Epithelial cell of proximal tubule (primary cell): Measurements from ENCODE around the gene GNPDA1. TPM values are rescaled to one million over a fixed set of nuclear protein-coding genes. Genes with fewer than 3 reads are reported as not detected.
"Not testable (repeated sequence)": the region's sequence is repeated elsewhere in the genome, so short reads cannot be mapped to it uniquely, and the experiment has no call there.

Source experiments
- DNase-seq: peaks from one replicate; pipeline ENCODE4 v3.0.0-alpha.2; 2011; ENCODE audit warnings: low read depth
- H3K4me3 ChIP-seq: 2 replicates; pipeline ENCODE4 v1.5.1; 2011; ENCODE audit warnings: low read depth, mild to moderate bottlenecking, low read length
- CTCF ChIP-seq: conservative IDR thresholded peaks from 2 replicates; pipeline ENCODE4 v1.5.1; 2012; ENCODE audit warnings: low read depth, mild to moderate bottlenecking, low read length
- total RNA-seq: library from RNA; depleted of rRNA; stranded (reverse); fragments of >200 nt; gene quantifications from 2 replicates; pipeline ENCODE4 v1.2.3, GENCODE V29; 2015

GNPDA1 gene
- total RNA-seq, 1 donor from 2014 or later = 50.7 TPM

GRCh38 chr5:142048272-142048671, 35.4 kb upstream of the GNPDA1 start:
- no peak for DNase-seq
- no peak overlapping the region for H3K4me3 ChIP-seq
- no peak for TF ChIP-seq CTCF

- no peak overlapping the region for H3K4me3 ChIP-seq
- TF ChIP-seq CTCF = no peak
- DNase-seq = no peak
Measured at GRCh38 chr5:142046191-142046590, 33.4 kb upstream of the GNPDA1 start.

DNA sequence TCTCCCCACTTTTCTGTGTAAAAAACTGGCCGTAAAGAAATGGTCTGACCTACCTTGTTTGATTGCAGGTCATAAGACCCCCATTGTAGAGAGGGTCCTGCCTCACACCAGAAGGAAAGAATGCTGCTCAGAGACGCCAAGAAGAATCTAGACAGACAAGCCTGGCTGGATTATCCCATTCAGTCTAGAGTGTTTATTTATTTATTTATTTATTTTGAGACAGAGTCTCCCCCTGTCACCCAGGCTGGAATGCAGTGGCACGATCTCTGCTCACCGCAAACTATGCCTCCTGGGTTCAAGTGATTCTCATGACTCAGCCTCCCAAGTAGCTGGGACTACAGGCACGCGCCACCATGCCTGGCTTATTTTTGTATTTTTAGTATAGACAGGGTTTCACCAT, 28.1 kb upstream of the GNPDA1 start:
- not testable (repeated sequence) for H3K4me3 ChIP-seq, DNase-seq

GRCh38 chr5:142040285-142040684, 27.5 kb upstream of the GNPDA1 start:
- no peak for TF ChIP-seq CTCF
- no peak for DNase-seq
- H3K4me3 ChIP-seq = no peak overlapping the region

- no peak for DNase-seq
- no peak overlapping the region for H3K4me3 ChIP-seq
- TF ChIP-seq CTCF = no peak
Measured at GRCh38 chr5:142038735-142039134, 25.9 kb upstream of the GNPDA1 start.

GRCh38 chr5:142037599-142037998, 24.8 kb upstream of the GNPDA1 start:
- not testable (repeated sequence) for DNase-seq, H3K4me3 ChIP-seq

GRCh38 chr5:142036918-142037317, 24.1 kb upstream of the GNPDA1 start:
- no peak overlapping the region for H3K4me3 ChIP-seq
- DNase-seq = no peak
- TF ChIP-seq CTCF = no peak

GRCh38 chr5:142034994-142035393, 22.2 kb upstream of the GNPDA1 start:
- no peak for DNase-seq
- no peak for TF ChIP-seq CTCF
- no peak overlapping the region for H3K4me3 ChIP-seq

DNA sequence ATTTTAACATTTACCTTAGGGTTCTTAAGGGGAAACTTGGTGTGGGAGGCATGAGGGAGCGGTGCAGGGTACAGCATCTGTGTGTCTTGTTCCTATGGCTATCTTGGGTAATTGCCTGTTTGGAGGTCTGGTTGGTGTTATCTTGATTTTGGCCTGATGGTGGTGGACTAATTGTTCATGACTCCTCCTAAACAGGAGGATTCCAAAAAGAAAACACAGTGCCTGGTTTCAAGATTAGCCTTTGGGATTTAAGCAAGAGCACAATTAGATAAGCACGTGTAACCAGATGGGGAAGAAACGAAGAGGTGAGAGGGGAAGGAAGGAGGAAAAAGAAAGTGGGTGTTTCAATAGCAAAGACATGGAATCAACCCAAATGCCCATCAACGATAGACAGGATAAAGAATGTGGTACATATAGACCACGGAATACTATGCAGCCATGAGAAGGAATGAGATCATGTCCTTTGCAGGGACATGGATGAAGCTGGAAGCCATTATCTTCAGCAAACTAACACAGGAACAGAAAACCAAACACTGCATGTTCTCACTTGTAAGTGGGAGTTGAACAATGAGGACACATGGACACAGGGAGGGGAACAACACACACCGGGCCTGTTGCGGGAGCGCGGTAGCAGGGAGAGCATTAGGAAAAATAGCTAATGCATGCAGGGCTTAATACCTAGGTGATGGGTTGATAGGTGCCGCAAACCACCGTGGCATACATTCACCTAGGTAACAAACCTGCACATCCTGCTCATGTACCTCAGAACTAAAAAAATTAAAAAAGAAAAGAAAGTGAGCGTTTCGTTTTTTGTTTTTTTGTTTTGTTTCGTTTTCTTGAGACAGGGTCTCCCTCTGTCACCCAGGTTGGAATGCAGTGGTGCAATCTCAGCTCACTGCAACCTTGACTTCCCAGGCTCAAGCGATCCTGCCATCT, 21.1 kb upstream of the GNPDA1 start:
- not testable (repeated sequence) for H3K4me3 ChIP-seq, DNase-seq
